H9 (cell line): ENCODE results near the gene ANK2. TPM values are rescaled to one million over a fixed set of nuclear protein-coding genes. Genes with fewer than 3 reads are reported as not detected.

Experiments
- DNase-seq: peaks from one replicate; pipeline ENCODE4 v3.0.0-alpha.2; 2017
- H2AFZ ChIP-seq: one replicate; pipeline ENCODE4 v1.6.1; 2013; ENCODE audit warnings: mild to moderate bottlenecking, low read length, control low read depth, moderate library complexity
- H2AK5ac ChIP-seq: 2 replicates; pipeline ENCODE4 v1.6.1; 2013; ENCODE audit warnings: low read length, control low read depth, mixed read lengths; ENCODE audit not compliant: insufficient read length
- H2BK120ac ChIP-seq: one replicate; pipeline ENCODE4 v1.6.1; 2013; ENCODE audit warnings: low read depth, mild to moderate bottlenecking, low read length, control low read depth, inconsistent platforms; ENCODE audit not compliant: poor library complexity, severe bottlenecking
- H2BK12ac ChIP-seq: 2 replicates; pipeline ENCODE4 v1.6.1; 2013; ENCODE audit warnings: low read length, control low read depth, mixed read lengths, low read depth; ENCODE audit not compliant: insufficient read length
- H2BK15ac ChIP-seq: 2 replicates; pipeline ENCODE4 v1.6.1; 2013; ENCODE audit warnings: low read depth, low read length, control low read depth
- H2BK20ac ChIP-seq: one replicate; pipeline ENCODE4 v1.6.1; 2013; ENCODE audit warnings: low read depth, mild to moderate bottlenecking, low read length, control low read depth, inconsistent platforms; ENCODE audit not compliant: poor library complexity, severe bottlenecking
- H2BK5ac ChIP-seq: 2 replicates; pipeline ENCODE4 v1.6.1; 2013; ENCODE audit warnings: low read length, control low read depth, mixed read lengths; ENCODE audit not compliant: insufficient read length
- H3K14ac ChIP-seq: 2 replicates; pipeline ENCODE4 v1.6.1; 2013; ENCODE audit warnings: low read length, control low read depth; ENCODE audit not compliant: insufficient read depth
- H3K18ac ChIP-seq: 2 replicates; pipeline ENCODE4 v1.6.1; 2013; ENCODE audit warnings: low read depth, mild to moderate bottlenecking, mixed read lengths, low read length, control low read depth; ENCODE audit not compliant: insufficient read length
- H3K23ac ChIP-seq: 2 replicates; pipeline ENCODE4 v1.6.1; 2013; ENCODE audit warnings: low read length, control low read depth, mixed read lengths, low read depth; ENCODE audit not compliant: insufficient read length
- H3K23me2 ChIP-seq: 2 replicates; pipeline ENCODE4 v1.6.1; 2013; ENCODE audit warnings: low read depth, mild to moderate bottlenecking, mixed read lengths, low read length, control low read depth; ENCODE audit not compliant: insufficient read length, poor library complexity, severe bottlenecking
- H3K27ac ChIP-seq: 2 replicates; pipeline ENCODE4 v1.5.1; 2013; ENCODE audit warnings: low read length, control low read depth, mixed read lengths, low read depth; ENCODE audit not compliant: insufficient read length
- H3K27me3 ChIP-seq: 2 replicates; pipeline ENCODE4 v1.6.1; 2013; ENCODE audit warnings: low read length, control low read depth, inconsistent platforms; ENCODE audit not compliant: insufficient read depth
- H3K4ac ChIP-seq: 2 replicates; pipeline ENCODE4 v1.6.1; 2013; ENCODE audit warnings: low read depth, mild to moderate bottlenecking, control low read depth, inconsistent platforms, low read length, moderate library complexity
- H3K4me1 ChIP-seq: 2 replicates; pipeline ENCODE4 v1.6.1; 2013; ENCODE audit warnings: low read length, control low read depth, inconsistent platforms; ENCODE audit not compliant: insufficient read depth
- H3K4me2 ChIP-seq: 2 replicates; pipeline ENCODE4 v1.6.1; 2013; ENCODE audit warnings: low read length, control low read depth, mixed read lengths; ENCODE audit not compliant: insufficient read length, insufficient read depth
- H3K56ac ChIP-seq: 2 replicates; pipeline ENCODE4 v1.6.1; 2013; ENCODE audit warnings: low read depth, mild to moderate bottlenecking, mixed read lengths, low read length, control low read depth; ENCODE audit not compliant: insufficient read length
- H3K79me1 ChIP-seq: 2 replicates; pipeline ENCODE4 v1.6.1; 2013; ENCODE audit warnings: low read depth, mild to moderate bottlenecking, moderate library complexity, low read length, control low read depth, inconsistent platforms; ENCODE audit not compliant: insufficient read depth, poor library complexity, severe bottlenecking
- H3K79me2 ChIP-seq: 2 replicates; pipeline ENCODE4 v1.6.1; 2013; ENCODE audit warnings: low read length, control low read depth, inconsistent platforms; ENCODE audit not compliant: insufficient read depth
- H3K9ac ChIP-seq: 2 replicates; pipeline ENCODE4 v1.6.1; 2013; ENCODE audit warnings: low read length, control low read depth, mixed read lengths; ENCODE audit not compliant: insufficient read length; ENCODE audit errors: extremely low read depth
- H3K9me3 ChIP-seq: one replicate; pipeline ENCODE4 v1.6.1; 2013; ENCODE audit warnings: low read depth, low read length, inconsistent platforms; ENCODE audit not compliant: control insufficient read depth
- H3T11ph ChIP-seq: one replicate; pipeline ENCODE4 v1.6.1; 2013; ENCODE audit warnings: mild to moderate bottlenecking, low read length, control low read depth, inconsistent platforms
- H4K20me1 ChIP-seq: one replicate; pipeline ENCODE4 v1.6.1; 2013; ENCODE audit not compliant: control insufficient read depth, insufficient read length, insufficient read depth
- H4K5ac ChIP-seq: 2 replicates; pipeline ENCODE4 v1.6.1; 2013; ENCODE audit warnings: low read depth, mild to moderate bottlenecking, mixed read lengths, low read length, control low read depth; ENCODE audit not compliant: insufficient read length
- H4K8ac ChIP-seq: replicated peaks from 2 replicates; pipeline ENCODE4 v1.6.1; 2013; ENCODE audit warnings: low read length, control low read depth, mixed read lengths, low read depth; ENCODE audit not compliant: insufficient read length
- H4K91ac ChIP-seq: 2 replicates; pipeline ENCODE4 v1.6.1; 2013; ENCODE audit warnings: low read depth, mild to moderate bottlenecking, moderate library complexity, mixed read lengths, low read length, control low read depth; ENCODE audit not compliant: insufficient read length
- H3K27ac Mint-ChIP-seq, 3 experiments: 2 replicates in 2 of 3; 3 replicates in 1 of 3; pipeline ENCODE4 v1.8.0; 2020 to 2021; ENCODE audit warnings: mixed read lengths in 3 of 3, mild to moderate bottlenecking in 1 of 3, moderate library complexity in 1 of 3
- H3K27me3 Mint-ChIP-seq: 2 replicates; pipeline ENCODE4 v1.8.0; 2021; ENCODE audit warnings: low read depth, mild to moderate bottlenecking, moderate library complexity, mixed read lengths
- H3K36me3 Mint-ChIP-seq, 3 experiments: 2 replicates in 2 of 3; 3 replicates in 1 of 3; pipeline ENCODE4 v1.8.0; 2020 to 2021; ENCODE audit warnings: low read depth in 3 of 3, mixed read lengths in 3 of 3; ENCODE audit not compliant: insufficient read depth in 1 of 3
- H3K4me1 Mint-ChIP-seq, 2 experiments: 2 replicates each; pipeline ENCODE4 v1.8.0; 2020; ENCODE audit warnings: mixed read lengths in 2 of 2
- H3K4me3 Mint-ChIP-seq, 2 experiments: 2 replicates in 1 of 2; 3 replicates in 1 of 2; pipeline ENCODE4 v1.8.0; 2020 to 2021; ENCODE audit warnings: mild to moderate bottlenecking in 2 of 2, mixed read lengths in 2 of 2, moderate library complexity in 1 of 2
- H3K9me3 Mint-ChIP-seq, 2 experiments: 2 replicates in 1 of 2; 3 replicates in 1 of 2; pipeline ENCODE4 v1.8.0; 2020; ENCODE audit warnings: mild to moderate bottlenecking in 2 of 2, mixed read lengths in 2 of 2, moderate library complexity in 1 of 2
- CTCF ChIP-seq: fragments of 200-600 bp; sonication (generic); conservative IDR thresholded peaks from 3 replicates; pipeline ENCODE4 v1.8.0; 2021; ENCODE audit warnings: antibody characterized with exemption, mild to moderate bottlenecking
- total RNA-seq: library from RNA; stranded (reverse); gene quantifications from 2 replicates; pipeline ENCODE4 v1.2.1, GENCODE V29; 2021

ANK2 gene
- total RNA-seq, 1 experiment from 2014 or later = 36.8 TPM

DNA sequence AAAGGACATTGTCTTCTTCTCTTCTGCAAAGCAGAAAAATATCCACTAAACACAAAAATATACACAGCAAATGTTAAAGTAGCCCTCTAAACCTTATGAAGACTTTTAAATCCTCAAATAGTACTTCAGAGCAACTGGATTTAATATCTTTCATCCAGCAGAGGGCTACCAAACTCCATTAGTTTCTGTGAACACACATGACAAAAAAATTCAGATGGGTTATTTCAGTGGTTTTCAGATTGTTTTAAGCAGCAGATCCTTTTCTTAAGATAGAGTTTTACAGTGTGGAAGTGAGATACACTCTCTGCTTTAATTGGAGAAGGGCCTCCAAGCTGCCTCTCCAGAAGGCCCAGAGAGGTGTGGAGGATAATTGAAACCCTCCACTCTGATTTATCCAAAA, 56.7 kb downstream of the ANK2 start:
- H3K23ac ChIP-seq = no peak overlapping the region
- H3K27ac ChIP-seq = no peak overlapping the region
- no peak overlapping the region for H2AK5ac ChIP-seq
- H3K56ac ChIP-seq = no peak overlapping the region
- no peak overlapping the region for H4K91ac ChIP-seq
- no peaks in the 10 kb centered on the region for H3K79me2 ChIP-seq
- no peak overlapping the region for H3K14ac ChIP-seq
- TF ChIP-seq CTCF = peak; percentile 63; the same call in 2 of the 3 replicates
- peak overlapping the region in 1 of 3 experiments; percentile 15; a peak in 1 of 7 replicates for H3K27ac Mint-ChIP-seq
- H3K4me3 Mint-ChIP-seq = no peak overlapping the region
- no peaks in the 10 kb centered on the region for H3K23me2 ChIP-seq
- no peaks in the 10 kb centered on the region for H3K9me3 Mint-ChIP-seq
- no peak overlapping the region for H3T11ph ChIP-seq
- no peaks in the 10 kb centered on the region for H3K36me3 Mint-ChIP-seq
- H3K9ac ChIP-seq = no peak overlapping the region
- H3K4me1 ChIP-seq = no peaks in the 10 kb centered on the region; the same call in 1 of the 2 replicates
- H2BK120ac ChIP-seq = no peak overlapping the region
- no peak overlapping the region for H2AFZ ChIP-seq
- H4K5ac ChIP-seq = no peak overlapping the region
- H3K9me3 ChIP-seq = no peaks in the 10 kb centered on the region
- H3K27me3 ChIP-seq = no peaks in the 10 kb centered on the region
- no peak overlapping the region for H2BK15ac ChIP-seq
- no peaks in the 10 kb centered on the region for H3K79me1 ChIP-seq
- no peak overlapping the region for H3K4me2 ChIP-seq
- H2BK5ac ChIP-seq = no peak overlapping the region
- H2BK20ac ChIP-seq = no peak overlapping the region
- no peaks in the 10 kb centered on the region for H3K27me3 Mint-ChIP-seq
- H3K4me1 Mint-ChIP-seq = peaks cover 27 to 48% of the 10 kb centered on the region in 2 experiments
- no peak overlapping the region for H3K4ac ChIP-seq
- H3K18ac ChIP-seq = no peak overlapping the region
- no peaks in the 10 kb centered on the region for H4K20me1 ChIP-seq
- no peak for DNase-seq
- H2BK12ac ChIP-seq = no peak overlapping the region
- no peak overlapping the region for H4K8ac ChIP-seq
